Mammary epithelial cell (primary cell): Measurements from ENCODE around the gene CHID1.

Source experiments
- EZH2 ChIP-seq: IDR thresholded peaks from 2 replicates; pipeline ENCODE4 v1.6.1; 2012; ENCODE audit warnings: low read length, inconsistent platforms, borderline replicate concordance
- TF ChIP-seq, protein P1 (sequence below), 2 donors: IDR thresholded peaks in 1 of 2; conservative IDR thresholded peaks in 1 of 2; 2 replicates each; pipeline ENCODE4 v1.5.1; 2011 to 2012; ENCODE audit warnings: inconsistent platforms in 2 of 2, low read length in 2 of 2, mild to moderate bottlenecking in 2 of 2, control low read depth in 1 of 2, low read depth in 1 of 2; ENCODE audit not compliant: insufficient read depth in 1 of 2; ENCODE audit errors: extremely low read depth in 1 of 2

DNA sequence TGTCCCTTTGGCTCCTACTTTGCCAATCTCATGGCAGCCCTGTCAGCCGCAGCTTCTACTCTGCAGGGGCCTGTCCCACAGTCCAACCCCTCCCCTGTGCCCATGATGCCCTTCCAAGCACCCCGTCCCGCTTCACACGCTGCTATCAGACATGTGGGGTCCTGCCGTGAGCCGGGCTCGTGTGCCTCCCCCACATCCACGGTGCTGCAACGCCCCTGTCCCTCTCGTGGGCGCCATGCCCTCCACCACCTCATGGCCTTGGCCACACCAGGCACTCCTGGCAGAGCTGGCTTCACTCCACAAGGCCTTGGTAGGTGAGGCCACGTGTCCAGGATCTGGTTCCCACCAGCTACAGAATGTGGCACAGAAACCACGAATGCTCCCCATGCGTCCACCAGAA lies 23.0 kb downstream of the CHID1 start:
- TF ChIP-seq, protein P1, sequence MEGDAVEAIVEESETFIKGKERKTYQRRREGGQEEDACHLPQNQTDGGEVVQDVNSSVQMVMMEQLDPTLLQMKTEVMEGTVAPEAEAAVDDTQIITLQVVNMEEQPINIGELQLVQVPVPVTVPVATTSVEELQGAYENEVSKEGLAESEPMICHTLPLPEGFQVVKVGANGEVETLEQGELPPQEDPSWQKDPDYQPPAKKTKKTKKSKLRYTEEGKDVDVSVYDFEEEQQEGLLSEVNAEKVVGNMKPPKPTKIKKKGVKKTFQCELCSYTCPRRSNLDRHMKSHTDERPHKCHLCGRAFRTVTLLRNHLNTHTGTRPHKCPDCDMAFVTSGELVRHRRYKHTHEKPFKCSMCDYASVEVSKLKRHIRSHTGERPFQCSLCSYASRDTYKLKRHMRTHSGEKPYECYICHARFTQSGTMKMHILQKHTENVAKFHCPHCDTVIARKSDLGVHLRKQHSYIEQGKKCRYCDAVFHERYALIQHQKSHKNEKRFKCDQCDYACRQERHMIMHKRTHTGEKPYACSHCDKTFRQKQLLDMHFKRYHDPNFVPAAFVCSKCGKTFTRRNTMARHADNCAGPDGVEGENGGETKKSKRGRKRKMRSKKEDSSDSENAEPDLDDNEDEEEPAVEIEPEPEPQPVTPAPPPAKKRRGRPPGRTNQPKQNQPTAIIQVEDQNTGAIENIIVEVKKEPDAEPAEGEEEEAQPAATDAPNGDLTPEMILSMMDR (conservative IDR thresholded peaks at IDR 0.05 in 1 of 2, IDR thresholded peaks at IDR 0.05 in 1 of 2; ENCODE audit: extremely low read depth in 1 of 2, insufficient read depth in 1 of 2, low read depth in 1 of 2, low read length in 2 of 2): no peak
- no peak for TF ChIP-seq EZH2
